Stomach (tissue), 9 donors: ENCODE measurements around the gene ITPR1. TPM values are rescaled to one million over a fixed set of nuclear protein-coding genes. Genes with fewer than 3 reads are reported as not detected.
A peak's percentile ranks its signal among the peaks of the same experiment; 100 is the strongest.

Experiments used
- DNase-seq, 2 donors: peaks; one replicate each; pipeline versions ENCODE4 v3.0.0 to v3.0.0-alpha.2; 2013 to 2019
- H3K27ac ChIP-seq, 5 donors: fragments of 200-600 bp in 4 of 5; sonication (generic) in 4 of 5; one replicate each; pipeline ENCODE4 v1.5.1; 2013 to 2019; ENCODE audit warnings: mild to moderate bottlenecking in 1 of 5, moderate library complexity in 1 of 5
- H3K27me3 ChIP-seq, 3 donors: fragments of 200-600 bp; sonication (generic); one replicate each; pipeline ENCODE4 v1.5.1; 2017 to 2019; ENCODE audit warnings: mixed run types in 1 of 3
- H3K36me3 ChIP-seq, 4 donors: fragments of 200-600 bp; sonication (generic); 1 replicate in 3 of 4; 2 replicates in 1 of 4; pipeline ENCODE4 v1.5.1; 2016 to 2019
- H3K4me1 ChIP-seq, 4 donors: fragments of 200-600 bp; sonication (generic); one replicate each; pipeline ENCODE4 v1.5.1; 2016 to 2019
- H3K4me3 ChIP-seq, 4 donors: fragments of 200-600 bp; sonication (generic) in 3 of 4; one replicate each; pipeline ENCODE4 v1.5.1; 2016 to 2019; ENCODE audit warnings: mild to moderate bottlenecking in 1 of 4
- H3K9me3 ChIP-seq, 4 donors: fragments of 200-600 bp; sonication (generic); one replicate each; pipeline ENCODE4 v1.5.1; 2016 to 2019
- EP300 ChIP-seq: sonication (generic); formaldehyde crosslinking; IDR thresholded peaks from one replicate; pipeline ENCODE4 v1.6.1; 2017; ENCODE audit warnings: antibody characterized with exemption
- POLR2A ChIP-seq, 4 donors: fragments of 450-650 bp; IDR thresholded peaks; one replicate each; pipeline ENCODE4 v1.6.1; 2016; ENCODE audit warnings: antibody characterized with exemption in 4 of 4, control low read depth in 2 of 4, mild to moderate bottlenecking in 1 of 4, moderate library complexity in 1 of 4
- POLR2AphosphoS5 ChIP-seq, 3 donors: sonication (generic); formaldehyde crosslinking; IDR thresholded peaks; one replicate each; pipeline ENCODE4 v1.6.1; 2016; ENCODE audit warnings: antibody characterized with exemption in 3 of 3
- WGBS, 5 donors: extraction: QIAGEN DNeasy Blood & Tissue Kit in 3 of 5; methylation state at CpG; one replicate each; pipeline versions ENCODE4 v1.1.5 to v1.1.7; 2013 to 2018; 5-methylcytosine and 5-hydroxymethylcytosine counted together
- intact Hi-C: fragments of 100-400 bp; cut with DNase I; formaldehyde crosslinking; loops from one replicate; pipeline ENCODE4 v1.15.1; 2023; ENCODE audit warnings: low total_unique reads
- polyA plus RNA-seq, 3 donors: library from polyadenylated mRNA; stranded (reverse); fragments of 200-250 nt; gene quantifications; one replicate each; pipeline ENCODE4 v1.2.3, GENCODE V29; 2013
- total RNA-seq, 5 donors: library from RNA; depleted of rRNA; stranded (reverse); fragments of >200 nt; gene quantifications; one replicate each; pipeline versions ENCODE4 v1.1.0 to v1.2.3, GENCODE V29; 2014 to 2016
- TF ChIP-seq, protein P1 (sequence below), 7 experiments: fragments of 450-650 bp in 4 of 7; fragments of 200-600 bp in 3 of 7; sonication (generic) in 3 of 7; IDR thresholded peaks; one replicate each; pipeline ENCODE4 v1.5.1; 2016 to 2019; ENCODE audit warnings: antibody characterized with exemption in 7 of 7, control low read depth in 2 of 7, mild to moderate bottlenecking in 1 of 7
- donor health status: healthy with polysubstance abuse.
- donor health status: Bipolar disorder and iron deficiency.
- donor health status: healthy.

The ITPR1 gene
- total and polyA plus RNA-seq, 8 donors: 6.6 to 192 (median 32.9) TPM

- Histone ChIP-seq H3K9me3 (peaks cover 0 to 4% (median 0%) of the 10 kb centered on the region in 4 donors), H3K4me1 (peaks cover 33 to 61% (median 42%) of the 10 kb centered on the region in 4 donors), H3K4me3 (peak overlapping the region in 1 of 4 donors; percentile 4), H3K36me3 (no peaks in the 10 kb centered on the region), H3K27me3 (no peaks in the 10 kb centered on the region), H3K27ac (peak overlapping the region in 3 of 5 donors; percentile 55 to 68 (median 63))
- WGBS, 5 donors: 36 to 43% (median 39%) methylated on average over 14 of the region's 14 CpGs
- TF ChIP-seq EP300: no peak
- TF ChIP-seq, protein P1, sequence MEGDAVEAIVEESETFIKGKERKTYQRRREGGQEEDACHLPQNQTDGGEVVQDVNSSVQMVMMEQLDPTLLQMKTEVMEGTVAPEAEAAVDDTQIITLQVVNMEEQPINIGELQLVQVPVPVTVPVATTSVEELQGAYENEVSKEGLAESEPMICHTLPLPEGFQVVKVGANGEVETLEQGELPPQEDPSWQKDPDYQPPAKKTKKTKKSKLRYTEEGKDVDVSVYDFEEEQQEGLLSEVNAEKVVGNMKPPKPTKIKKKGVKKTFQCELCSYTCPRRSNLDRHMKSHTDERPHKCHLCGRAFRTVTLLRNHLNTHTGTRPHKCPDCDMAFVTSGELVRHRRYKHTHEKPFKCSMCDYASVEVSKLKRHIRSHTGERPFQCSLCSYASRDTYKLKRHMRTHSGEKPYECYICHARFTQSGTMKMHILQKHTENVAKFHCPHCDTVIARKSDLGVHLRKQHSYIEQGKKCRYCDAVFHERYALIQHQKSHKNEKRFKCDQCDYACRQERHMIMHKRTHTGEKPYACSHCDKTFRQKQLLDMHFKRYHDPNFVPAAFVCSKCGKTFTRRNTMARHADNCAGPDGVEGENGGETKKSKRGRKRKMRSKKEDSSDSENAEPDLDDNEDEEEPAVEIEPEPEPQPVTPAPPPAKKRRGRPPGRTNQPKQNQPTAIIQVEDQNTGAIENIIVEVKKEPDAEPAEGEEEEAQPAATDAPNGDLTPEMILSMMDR (IDR thresholded peaks at IDR 0.05): no peak
- intact Hi-C loops: no loop called here
- DNase-seq: no peak
Observed at GRCh38 chr3:4533489-4534443, 40.6 kb downstream of the ITPR1 start.

DNA sequence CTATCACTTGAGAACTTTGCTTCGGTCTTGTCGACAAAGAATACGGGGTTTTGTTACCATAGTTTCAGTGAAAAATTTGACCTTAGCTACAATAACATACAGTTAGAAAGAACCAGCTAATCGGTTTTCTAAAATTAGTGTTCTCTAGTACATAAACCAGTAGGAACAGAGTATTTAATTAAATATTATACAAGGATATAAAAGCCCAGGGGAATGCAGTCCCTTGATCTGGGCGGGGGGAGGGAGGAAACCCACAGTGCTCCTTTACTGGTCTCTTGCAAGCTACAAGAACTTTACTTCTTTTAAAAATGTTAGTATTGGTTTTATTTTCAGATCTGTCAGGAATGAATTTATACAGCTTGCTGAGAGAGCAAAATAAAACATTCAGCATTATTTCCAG is 41.8 kb downstream of the ITPR1 start:
- no peaks in the 10 kb centered on the region for H3K27me3 ChIP-seq
- peaks cover 33 to 50% (median 38%) of the 10 kb centered on the region in 4 donors for H3K4me1 ChIP-seq
- no peak overlapping the region for H3K4me3 ChIP-seq
- no peaks in the 10 kb centered on the region for H3K36me3 ChIP-seq
- no peak for DNase-seq
- TF ChIP-seq, protein P1 (IDR thresholded peaks at IDR 0.05): no peak
- TF ChIP-seq POLR2AphosphoS5 (IDR thresholded peaks at IDR 0.05) (no peak), EP300 (no peak), POLR2A (IDR thresholded peaks at IDR 0.05) (no peak)
- 44 to 79% (median 72%) methylated on average over 5 of the region's 5 CpGs for WGBS, 5 donors
- peaks cover 0 to 4% (median 0%) of the 10 kb centered on the region in 4 donors for H3K9me3 ChIP-seq
- intact Hi-C loops: no loop called here
- peak overlapping the region in 2 of 5 donors; percentile 50 to 68 for H3K27ac ChIP-seq

DNA sequence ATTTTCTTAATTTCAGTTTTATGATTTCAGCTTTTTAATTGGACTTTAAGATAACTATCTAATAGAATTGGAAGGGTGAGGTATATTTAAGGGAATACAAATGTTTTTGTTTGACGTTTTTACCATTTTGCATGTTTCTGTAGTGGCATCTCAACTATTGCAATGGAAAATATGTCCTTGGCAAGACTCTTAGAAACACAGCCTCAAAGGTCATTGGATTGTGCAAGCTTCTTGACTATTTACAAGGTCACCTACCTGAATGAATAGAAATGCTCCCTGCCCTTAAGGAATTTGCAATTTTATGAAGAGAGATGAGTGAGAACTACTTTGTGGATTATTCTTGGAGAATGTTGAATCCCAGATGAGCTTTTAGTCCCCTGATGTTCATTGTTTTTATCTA is 43.1 kb downstream of the ITPR1 start:
- intact Hi-C loops: no loop called here
- TF ChIP-seq, protein P1 (IDR thresholded peaks at IDR 0.05): no peak
- TF ChIP-seq POLR2AphosphoS5 (IDR thresholded peaks at IDR 0.05) (no peak), EP300 (no peak), POLR2A (IDR thresholded peaks at IDR 0.05) (no peak)
- peaks cover 0 to 4% (median 0%) of the 10 kb centered on the region in 4 donors for H3K9me3 ChIP-seq
- 55 to 82% (median 60%) methylated on average over 1 of the region's 1 CpG for WGBS, 5 donors
- H3K4me3 ChIP-seq: no peak overlapping the region
- peak overlapping the region in 1 of 5 donors; percentile 2 for H3K27ac ChIP-seq
- peaks cover 23 to 43% (median 34%) of the 10 kb centered on the region in 4 donors for H3K4me1 ChIP-seq
- H3K27me3 ChIP-seq: no peaks in the 10 kb centered on the region
- no peak for DNase-seq
- H3K36me3 ChIP-seq: no peaks in the 10 kb centered on the region

DNA sequence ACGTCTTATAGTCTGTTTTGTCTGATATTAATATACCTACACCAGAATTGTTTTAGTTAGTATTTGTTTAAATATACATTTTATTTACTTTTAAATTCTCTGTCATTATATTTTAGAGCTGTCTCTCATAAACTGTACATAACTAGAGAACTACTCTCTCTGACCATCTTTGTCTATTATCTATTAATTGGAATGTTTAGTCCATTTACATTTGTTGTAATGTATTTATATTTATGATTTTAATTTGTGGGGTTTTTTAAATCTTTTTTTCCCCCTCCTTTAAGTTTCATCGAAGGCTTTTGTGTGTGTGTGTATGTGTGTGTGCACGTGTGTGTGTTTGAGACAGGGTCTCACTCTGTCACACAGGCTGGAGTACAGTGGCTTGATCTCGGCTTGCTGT is 47.1 kb downstream of the ITPR1 start:
- Histone ChIP-seq H3K4me1 (peaks cover 0 to 4% (median 0%) of the 10 kb centered on the region in 4 donors), H3K27ac (no peak overlapping the region), H3K27me3 (no peaks in the 10 kb centered on the region), H3K9me3 (peaks cover 0 to 4% (median 0%) of the 10 kb centered on the region in 4 donors), H3K36me3 (no peaks in the 10 kb centered on the region), H3K4me3 (no peak overlapping the region)
- 94 to 98% (median 97%) methylated on average over 4 of the region's 4 CpGs for WGBS, 5 donors
- no peak for DNase-seq
- intact Hi-C loops: no loop called here
- TF ChIP-seq POLR2AphosphoS5 (IDR thresholded peaks at IDR 0.05) (no peak), POLR2A (IDR thresholded peaks at IDR 0.05) (no peak), EP300 (no peak)
- TF ChIP-seq, protein P1 (IDR thresholded peaks at IDR 0.05): no peak
